ENCODE measurements around the gene FANCM. TPM values are rescaled to one million over a fixed set of nuclear protein-coding genes. Genes with fewer than 3 reads are reported as not detected.
"Not testable (repeated sequence)": the region's sequence is repeated elsewhere in the genome, so short reads cannot be mapped to it uniquely, and the experiment has no call there.

The FANCM gene
- total RNA-seq, 1 donor from 2014 or later = 2.9 TPM

DNA sequence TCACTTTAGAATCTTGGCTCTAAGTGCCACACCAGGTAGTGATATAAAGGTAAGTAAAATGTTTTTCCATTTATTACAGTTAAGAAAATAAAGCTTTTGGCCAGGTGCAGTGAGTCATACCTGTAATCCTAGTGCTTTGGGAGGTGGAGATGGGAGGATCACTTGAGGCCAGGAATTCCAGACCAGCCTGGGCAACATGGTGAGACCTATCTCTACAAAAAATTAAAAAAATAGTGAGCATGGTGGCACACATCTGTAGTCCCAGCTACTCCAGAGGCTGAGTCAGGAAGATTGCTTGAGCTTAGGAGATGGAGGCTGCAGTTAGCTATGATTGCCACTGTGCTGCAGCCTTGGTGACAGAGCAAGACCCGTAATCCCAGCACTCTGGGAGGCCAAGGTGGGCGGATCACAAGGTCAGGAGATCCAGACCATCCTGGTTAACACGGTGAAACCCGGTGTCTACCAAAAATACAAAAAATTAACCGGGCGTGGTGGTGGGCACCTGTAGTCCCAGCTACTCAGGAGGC, 5.0 kb downstream of the FANCM start:
- H3K27ac ChIP-seq = no peak overlapping the region
- H3K9me3 ChIP-seq = no peaks in the 10 kb centered on the region
- intact Hi-C loops (cut with DNase I) = no loop called here
- TF ChIP-seq POLR2AphosphoS5 (IDR thresholded peaks at IDR 0.05; ENCODE audit: insufficient read depth in 1 of 2, low read depth in 1 of 2) (no peak), POLR2A (IDR thresholded peaks at IDR 0.05) (no peak), CTCF (IDR thresholded peaks at IDR 0.05) (no peak)
- H3K36me3 ChIP-seq = no peaks in the 10 kb centered on the region
- no peak for DNase-seq (ENCODE audit: extremely low spot score in 2 of 2)
- no peak overlapping the region for H3K4me3 ChIP-seq
- H3K4me1 ChIP-seq = peaks cover 22% of the 10 kb centered on the region
- no peaks in the 10 kb centered on the region for H3K27me3 ChIP-seq

GRCh38 chr14:45142083-45142482, 6.4 kb downstream of the FANCM start:
- H3K4me1 ChIP-seq = peaks cover 10% of the 10 kb centered on the region
- H3K9me3 ChIP-seq; H3K4me3 ChIP-seq; H3K27me3 ChIP-seq; intact Hi-C loops (cut with DNase I); DNase-seq (ENCODE audit: extremely low spot score in 2 of 2); H3K36me3 ChIP-seq; H3K27ac ChIP-seq: not testable (repeated sequence)

GRCh38 chr14:45144658-45145057, 8.9 kb downstream of the FANCM start:
- TF ChIP-seq POLR2AphosphoS5 (IDR thresholded peaks at IDR 0.05; ENCODE audit: insufficient read depth in 1 of 2, low read depth in 1 of 2) = no peak
- no peak for TF ChIP-seq CTCF (IDR thresholded peaks at IDR 0.05)
- TF ChIP-seq POLR2A (IDR thresholded peaks at IDR 0.05) = no peak
- no peak for DNase-seq (ENCODE audit: extremely low spot score in 2 of 2)
- Histone ChIP-seq H3K9me3 (no peaks in the 10 kb centered on the region), H3K27ac (no peak overlapping the region), H3K27me3 (no peaks in the 10 kb centered on the region), H3K4me1 (no peaks in the 10 kb centered on the region), H3K36me3 (no peaks in the 10 kb centered on the region), H3K4me3 (no peak overlapping the region)
- intact Hi-C loops (cut with DNase I) = no loop called here

DNA sequence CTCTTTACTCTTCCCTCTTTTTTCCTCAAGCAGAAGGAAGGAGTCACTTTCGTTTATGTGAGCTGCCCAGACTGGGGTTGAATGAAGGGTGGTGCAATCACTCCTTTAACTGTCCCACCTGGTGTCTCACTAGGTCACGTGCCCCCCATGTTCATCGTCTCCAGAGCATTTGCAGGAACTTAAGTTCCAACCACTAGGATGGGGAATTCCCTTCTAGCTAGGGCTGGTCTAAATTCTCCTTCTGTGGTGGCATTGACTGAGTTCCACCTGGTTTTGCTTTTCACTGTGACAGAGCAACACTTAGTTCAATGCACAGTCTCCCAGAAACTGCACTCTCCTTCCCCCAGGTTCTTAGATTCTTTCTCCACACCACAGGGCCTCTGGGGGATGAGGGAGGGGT, 9.5 kb downstream of the FANCM start:
- intact Hi-C loops (cut with DNase I) = no loop called here
- Histone ChIP-seq H3K4me1 (no peaks in the 10 kb centered on the region), H3K27ac (no peak overlapping the region), H3K9me3 (no peaks in the 10 kb centered on the region), H3K36me3 (no peaks in the 10 kb centered on the region), H3K4me3 (no peak overlapping the region), H3K27me3 (no peaks in the 10 kb centered on the region)
- DNase-seq (ENCODE audit: extremely low spot score in 2 of 2) = no peak
- TF ChIP-seq POLR2AphosphoS5 (IDR thresholded peaks at IDR 0.05; ENCODE audit: insufficient read depth in 1 of 2, low read depth in 1 of 2) (no peak), POLR2A (IDR thresholded peaks at IDR 0.05) (no peak)

DNA sequence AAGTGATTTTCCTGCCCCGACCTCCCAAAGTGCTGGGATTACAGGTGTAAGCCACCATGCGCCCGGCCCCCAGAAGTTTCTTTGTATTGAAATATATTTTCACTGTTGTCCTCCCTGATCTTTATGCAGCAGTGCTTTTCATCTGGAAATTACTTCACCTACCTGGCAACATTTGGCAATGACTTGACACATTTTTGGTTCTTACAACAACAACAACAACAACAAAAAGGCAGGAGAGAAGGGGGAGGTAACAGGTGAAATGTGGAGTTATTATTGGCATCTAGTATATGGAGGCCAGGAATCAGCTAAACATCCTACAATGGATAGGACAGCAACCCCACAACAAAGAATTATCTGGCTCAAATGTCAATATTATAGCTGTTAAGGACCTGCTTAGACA, 13.9 kb downstream of the FANCM start:
- intact Hi-C loops (cut with DNase I) = no loop called here
- TF ChIP-seq POLR2AphosphoS5 (IDR thresholded peaks at IDR 0.05; ENCODE audit: insufficient read depth in 1 of 2, low read depth in 1 of 2) (no peak), CTCF (IDR thresholded peaks at IDR 0.05) (no peak), POLR2A (IDR thresholded peaks at IDR 0.05) (no peak)
- H3K27me3 ChIP-seq = no peaks in the 10 kb centered on the region
- no peaks in the 10 kb centered on the region for H3K4me1 ChIP-seq
- no peak overlapping the region for H3K4me3 ChIP-seq
- no peaks in the 10 kb centered on the region for H3K9me3 ChIP-seq
- no peak for DNase-seq (ENCODE audit: extremely low spot score in 2 of 2)
- H3K27ac ChIP-seq = no peak overlapping the region
- H3K36me3 ChIP-seq = no peaks in the 10 kb centered on the region

GRCh38 chr14:45150386-45150890, 14.7 kb downstream of the FANCM start:
- no peak for DNase-seq (ENCODE audit: extremely low spot score in 2 of 2)
- H3K4me1 ChIP-seq = no peaks in the 10 kb centered on the region
- intact Hi-C loops (cut with DNase I) = no loop called here
- no peaks in the 10 kb centered on the region for H3K9me3 ChIP-seq
- TF ChIP-seq POLR2A (IDR thresholded peaks at IDR 0.05) = no peak
- TF ChIP-seq POLR2AphosphoS5 (IDR thresholded peaks at IDR 0.05; ENCODE audit: insufficient read depth in 1 of 2, low read depth in 1 of 2) = no peak
- no peak for TF ChIP-seq CTCF (IDR thresholded peaks at IDR 0.05)
- H3K36me3 ChIP-seq = no peaks in the 10 kb centered on the region
- no peak overlapping the region for H3K4me3 ChIP-seq
- H3K27ac ChIP-seq = no peak overlapping the region
- H3K27me3 ChIP-seq = no peaks in the 10 kb centered on the region

Data from vagina (tissue), 2 donors.